Stimulated activated CD8-positive, alpha-beta memory T cell treated with anti-CD3 and anti-CD28 coated beads, Interleukin-15, amount 100 ng/mL, for 24 hours (primary cell): ENCODE measurements around the gene ERMN.
"Not testable (repeated sequence)": the region's sequence is repeated elsewhere in the genome, so short reads cannot be mapped to it uniquely, and the experiment has no call there.

Experiments used
- DNase-seq: peaks from one replicate; pipeline ENCODE4 v3.0.0-alpha.2; 2020; ENCODE audit warnings: low read depth

The ERMN gene

GRCh38 chr2:157292853-157293252 lies 32.8 kb downstream of the ERMN start:
- DNase-seq = no peak

GRCh38 chr2:157291018-157291417 lies 34.6 kb downstream of the ERMN start:
- DNase-seq = no peak

GRCh38 chr2:157290525-157290924 lies 35.1 kb downstream of the ERMN start:
- no peak for DNase-seq

GRCh38 chr2:157287160-157287559 lies 38.5 kb downstream of the ERMN start:
- DNase-seq = no peak

- DNase-seq = no peak
These were observed 42.2 kb downstream of the ERMN start for GRCh38 chr2:157283468-157283867.

GRCh38 chr2:157281316-157281715 lies 44.3 kb downstream of the ERMN start:
- no peak for DNase-seq

- not testable (repeated sequence) for DNase-seq
These were observed 46.3 kb downstream of the ERMN start for GRCh38 chr2:157279311-157279710.

- no peak for DNase-seq
These were observed 53.9 kb downstream of the ERMN start for GRCh38 chr2:157271590-157272203.

- DNase-seq = no peak
These were observed 55.7 kb downstream of the ERMN start for GRCh38 chr2:157269922-157270321.

- no peak for DNase-seq
These were observed 56.6 kb downstream of the ERMN start for GRCh38 chr2:157269060-157269459.
